Right lobe of liver (tissue), 4 donors: ENCODE measurements around the gene FAM167B.

Source experiments
- POLR2A ChIP-seq: fragments of 450-650 bp; IDR thresholded peaks from one replicate; pipeline ENCODE4 v1.6.1; 2017; ENCODE audit warnings: antibody characterized with exemption, mild to moderate bottlenecking
- TF ChIP-seq, protein P1 (sequence below), 4 donors: fragments of 200-600 bp in 3 of 4; fragments of 450-650 bp in 1 of 4; IDR thresholded peaks; one replicate each; pipeline versions ENCODE4 v1.5.1 to v1.8.0; 2016 to 2022; ENCODE audit warnings: antibody characterized with exemption in 4 of 4, mild to moderate bottlenecking in 2 of 4
- donor health status: DM: no; HTN: no; CAD: no.
- donor health status: DM: no; HTN: no; CAD: no.
- donor health status: DM: no; HTN: yes; CAD: no.

DNA sequence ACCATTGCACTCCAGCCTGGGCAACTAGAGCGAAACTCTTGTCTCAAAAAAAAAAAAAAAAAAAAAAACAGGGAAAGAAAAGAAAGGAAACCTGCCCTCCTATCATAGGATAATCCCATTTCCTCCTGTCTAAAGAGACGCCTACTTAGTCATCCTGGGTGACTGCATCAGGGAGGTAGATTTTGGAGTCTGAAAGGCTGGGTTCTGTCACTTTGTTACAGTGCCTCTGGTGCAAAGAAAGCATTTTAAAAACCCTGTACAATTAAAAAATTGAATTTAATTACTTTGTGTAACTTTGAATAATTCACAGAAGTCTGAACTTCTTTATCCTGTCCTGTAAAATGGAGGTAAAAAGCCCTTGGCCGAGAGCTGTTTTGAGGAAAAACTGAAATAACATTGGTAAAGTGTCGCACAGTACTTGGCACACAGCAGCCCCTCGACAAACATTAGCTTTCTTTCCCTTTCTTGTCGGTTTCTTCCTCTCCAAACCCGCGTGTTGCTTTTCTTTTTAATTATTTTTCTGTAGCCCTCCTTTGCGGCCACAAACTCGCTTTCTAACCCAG, 44.2 kb downstream of the FAM167B start:
- TF ChIP-seq, protein P1, sequence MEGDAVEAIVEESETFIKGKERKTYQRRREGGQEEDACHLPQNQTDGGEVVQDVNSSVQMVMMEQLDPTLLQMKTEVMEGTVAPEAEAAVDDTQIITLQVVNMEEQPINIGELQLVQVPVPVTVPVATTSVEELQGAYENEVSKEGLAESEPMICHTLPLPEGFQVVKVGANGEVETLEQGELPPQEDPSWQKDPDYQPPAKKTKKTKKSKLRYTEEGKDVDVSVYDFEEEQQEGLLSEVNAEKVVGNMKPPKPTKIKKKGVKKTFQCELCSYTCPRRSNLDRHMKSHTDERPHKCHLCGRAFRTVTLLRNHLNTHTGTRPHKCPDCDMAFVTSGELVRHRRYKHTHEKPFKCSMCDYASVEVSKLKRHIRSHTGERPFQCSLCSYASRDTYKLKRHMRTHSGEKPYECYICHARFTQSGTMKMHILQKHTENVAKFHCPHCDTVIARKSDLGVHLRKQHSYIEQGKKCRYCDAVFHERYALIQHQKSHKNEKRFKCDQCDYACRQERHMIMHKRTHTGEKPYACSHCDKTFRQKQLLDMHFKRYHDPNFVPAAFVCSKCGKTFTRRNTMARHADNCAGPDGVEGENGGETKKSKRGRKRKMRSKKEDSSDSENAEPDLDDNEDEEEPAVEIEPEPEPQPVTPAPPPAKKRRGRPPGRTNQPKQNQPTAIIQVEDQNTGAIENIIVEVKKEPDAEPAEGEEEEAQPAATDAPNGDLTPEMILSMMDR (IDR thresholded peaks at IDR 0.05) = no peak
- TF ChIP-seq POLR2A = no peak
